ENCODE measurements around the gene ERBIN. TPM values are rescaled to one million over a fixed set of nuclear protein-coding genes. Genes with fewer than 3 reads are reported as not detected.

Gene ERBIN
- total RNA-seq, 1 experiment from 2014 or later, result 143 TPM

DNA sequence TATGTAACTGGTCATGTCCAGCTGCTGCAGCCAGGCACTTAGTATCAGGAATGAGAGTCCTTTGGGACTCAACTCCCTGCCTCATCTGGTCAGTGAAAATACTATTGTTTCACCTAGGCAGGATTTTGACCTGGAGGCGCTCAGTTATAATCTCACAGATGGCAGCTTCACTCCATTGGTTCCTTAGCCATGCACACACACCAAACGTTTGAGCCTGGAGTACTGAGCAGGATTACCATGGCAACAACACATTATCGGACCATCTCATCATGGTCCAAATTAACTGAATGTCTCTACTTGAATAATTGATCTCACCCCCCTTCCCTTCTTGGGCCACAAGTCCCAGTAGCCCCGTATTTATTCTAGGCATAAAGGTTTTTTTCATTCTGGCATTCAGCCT, 202.8 kb downstream of the ERBIN start:
- TF ChIP-seq, protein P1, sequence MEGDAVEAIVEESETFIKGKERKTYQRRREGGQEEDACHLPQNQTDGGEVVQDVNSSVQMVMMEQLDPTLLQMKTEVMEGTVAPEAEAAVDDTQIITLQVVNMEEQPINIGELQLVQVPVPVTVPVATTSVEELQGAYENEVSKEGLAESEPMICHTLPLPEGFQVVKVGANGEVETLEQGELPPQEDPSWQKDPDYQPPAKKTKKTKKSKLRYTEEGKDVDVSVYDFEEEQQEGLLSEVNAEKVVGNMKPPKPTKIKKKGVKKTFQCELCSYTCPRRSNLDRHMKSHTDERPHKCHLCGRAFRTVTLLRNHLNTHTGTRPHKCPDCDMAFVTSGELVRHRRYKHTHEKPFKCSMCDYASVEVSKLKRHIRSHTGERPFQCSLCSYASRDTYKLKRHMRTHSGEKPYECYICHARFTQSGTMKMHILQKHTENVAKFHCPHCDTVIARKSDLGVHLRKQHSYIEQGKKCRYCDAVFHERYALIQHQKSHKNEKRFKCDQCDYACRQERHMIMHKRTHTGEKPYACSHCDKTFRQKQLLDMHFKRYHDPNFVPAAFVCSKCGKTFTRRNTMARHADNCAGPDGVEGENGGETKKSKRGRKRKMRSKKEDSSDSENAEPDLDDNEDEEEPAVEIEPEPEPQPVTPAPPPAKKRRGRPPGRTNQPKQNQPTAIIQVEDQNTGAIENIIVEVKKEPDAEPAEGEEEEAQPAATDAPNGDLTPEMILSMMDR (conservative IDR thresholded peaks at IDR 0.05), result no peak
- no peak for TF ChIP-seq EZH2 (IDR thresholded peaks at IDR 0.05; ENCODE audit: low read depth)
- H4K20me1 ChIP-seq (ENCODE audit: insufficient read depth), result no peaks in the 10 kb centered on the region
- CTCF ChIA-PET, result no interaction called here

DNA sequence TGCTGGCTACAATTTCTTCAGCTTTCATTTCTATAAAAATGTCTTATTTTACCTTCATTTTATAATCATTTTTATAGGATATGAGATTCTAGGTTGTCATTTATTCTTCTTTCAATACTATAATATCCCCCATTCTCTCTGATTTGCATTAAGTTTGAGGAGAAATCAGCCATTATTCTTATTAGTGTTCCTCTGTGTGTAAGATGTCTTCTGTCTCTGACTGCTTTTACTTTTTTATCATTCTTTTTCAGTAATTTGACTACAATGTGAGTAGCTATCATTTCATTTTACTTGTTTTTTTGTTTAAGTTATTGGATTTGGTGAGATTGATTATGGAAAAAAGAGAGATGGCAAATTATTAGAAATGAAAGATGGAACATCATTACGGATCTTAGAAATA, 204.1 kb downstream of the ERBIN start:
- TF ChIP-seq, protein P1 (conservative IDR thresholded peaks at IDR 0.05), result no peak
- TF ChIP-seq EZH2 (IDR thresholded peaks at IDR 0.05; ENCODE audit: low read depth), result no peak
- Histone ChIP-seq H3K4me1 (replicated peaks; ENCODE audit: insufficient read depth) (no peaks in the 10 kb centered on the region), H3K4me2 (no peak overlapping the region), H4K20me1 (ENCODE audit: insufficient read depth) (no peaks in the 10 kb centered on the region), H3F3A (ENCODE audit: insufficient read depth, low read depth) (peaks cover 8% of the 10 kb centered on the region; the same call in 1 of the 2 replicates), H3K36me3 (ENCODE audit: low read depth) (no peaks in the 10 kb centered on the region), H2AFZ (no peak overlapping the region), H3K27ac (no peak overlapping the region), H3K4me3 (no peak overlapping the region), H3K27me3 (ENCODE audit: insufficient read depth, low read depth) (no peaks in the 10 kb centered on the region), H3K9me3 (ENCODE audit: insufficient read depth, low read depth) (no peaks in the 10 kb centered on the region), H3K9me2 (ENCODE audit: insufficient read depth) (no peaks in the 10 kb centered on the region), H3K79me2 (ENCODE audit: low read depth) (no peaks in the 10 kb centered on the region)
- POLR2A ChIA-PET (ENCODE audit: unreplicated experiment), result no interaction called here
- CTCF ChIA-PET, result no interaction called here
- DNase-seq, result no peak
- intact Hi-C loops (cut with micrococcal nuclease; ENCODE audit: unreplicated experiment), result no loop called here
- BruUV-seq (replicated peaks), result no TSS peak

More for the DNA sequence above, 202.8 kb downstream of the ERBIN start:
- Histone ChIP-seq H3K36me3 (ENCODE audit: low read depth) (no peaks in the 10 kb centered on the region), H2AFZ (no peak overlapping the region), H3K9me2 (ENCODE audit: insufficient read depth) (no peaks in the 10 kb centered on the region), H3K9me3 (ENCODE audit: insufficient read depth, low read depth) (no peaks in the 10 kb centered on the region), H3K4me2 (no peak overlapping the region), H3K4me3 (no peak overlapping the region), H3K4me1 (replicated peaks; ENCODE audit: insufficient read depth) (no peaks in the 10 kb centered on the region), H3K79me2 (ENCODE audit: low read depth) (no peaks in the 10 kb centered on the region), H3K27me3 (ENCODE audit: insufficient read depth, low read depth) (no peaks in the 10 kb centered on the region), H3K27ac (no peak overlapping the region), H3F3A (ENCODE audit: insufficient read depth, low read depth) (peaks cover 2% of the 10 kb centered on the region; the same call in 1 of the 2 replicates)
- no peak for DNase-seq
- POLR2A ChIA-PET (ENCODE audit: unreplicated experiment), result no interaction called here
- intact Hi-C loops (cut with micrococcal nuclease; ENCODE audit: unreplicated experiment), result no loop called here
- BruUV-seq (replicated peaks), result no TSS peak

Other genes with a start within 250 kb of the ERBIN start
- gene SGTB, start 204.5 kb upstream of the ERBIN start, total RNA-seq (2021), result 8.8 and 9.8 TPM in 2 replicates
- gene NLN, start 204.4 kb upstream of the ERBIN start, total RNA-seq (2021), result 56.7 and 74.7 TPM in 2 replicates
- 73.8 and 82.8 TPM in 2 replicates for gene SREK1, start 217.7 kb downstream of the ERBIN start, total RNA-seq (2021)

All from PC-9 (cell line).